Skeletal muscle cell (primary cell): ENCODE data around the gene FDX1.

Experiments used
- DNase-seq: peaks from one replicate; pipeline ENCODE4 v3.0.0-alpha.2; 2010; ENCODE audit warnings: low read depth
- H3K4me3 ChIP-seq: 2 replicates; pipeline ENCODE4 v1.5.1; 2011; ENCODE audit warnings: low read depth, mild to moderate bottlenecking, control low read depth, low read length, moderate library complexity

FDX1 gene

DNA sequence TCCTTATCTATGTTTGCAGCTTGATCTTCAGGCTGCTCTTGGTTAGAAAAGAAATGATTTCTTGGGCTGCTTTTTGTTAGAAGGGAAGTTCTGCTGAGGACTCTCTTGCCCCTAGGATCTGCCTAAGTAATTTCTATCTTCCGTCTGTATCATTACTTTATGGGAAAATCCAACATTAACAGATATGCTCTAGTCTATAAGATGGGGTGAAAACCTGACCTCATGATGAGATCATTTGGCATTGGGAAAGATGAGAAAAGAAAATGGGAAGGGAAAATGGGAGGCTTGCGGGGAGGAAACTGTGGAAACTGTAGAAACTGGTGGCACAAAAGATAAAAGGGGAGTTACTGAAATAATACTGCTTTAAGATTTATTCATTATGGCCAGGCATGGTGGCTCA is 63.6 kb downstream of the FDX1 start:
- no peak overlapping the region for H3K4me3 ChIP-seq
- DNase-seq, result no peak

DNA sequence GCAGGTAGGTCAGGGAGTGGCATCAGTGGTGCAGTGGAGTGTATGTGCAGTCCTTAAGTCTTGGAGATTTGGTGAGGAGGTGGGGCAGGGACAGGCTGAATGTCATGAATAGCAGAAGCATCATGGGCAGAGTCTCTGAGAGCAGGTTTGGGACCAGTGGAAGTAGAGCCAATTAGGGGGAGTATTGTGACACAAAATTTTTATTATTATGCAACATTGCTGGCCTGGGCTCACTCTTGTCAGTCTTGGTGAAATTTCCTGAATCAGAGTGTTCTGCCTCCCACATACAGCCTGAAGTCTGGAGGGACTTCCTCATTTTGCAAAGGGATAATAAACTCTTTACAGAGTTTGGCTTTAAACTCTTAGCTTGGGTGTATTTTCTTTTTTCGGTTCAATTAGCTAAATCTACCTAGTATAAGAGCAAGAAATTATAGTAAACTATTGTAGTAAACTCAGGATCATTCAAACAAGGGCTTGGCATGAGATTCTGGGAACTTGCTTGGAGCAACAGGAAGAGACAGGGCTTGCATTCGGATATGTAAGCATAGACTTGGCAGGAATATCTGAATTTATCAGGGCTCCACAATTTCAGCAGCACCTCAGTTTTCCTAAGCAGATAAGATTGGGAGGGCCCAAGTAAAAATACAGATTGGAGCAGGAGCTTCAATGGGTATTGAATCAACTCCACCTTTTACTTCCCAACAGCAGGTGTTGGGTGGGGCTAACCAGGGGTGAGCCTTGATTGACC is 67.7 kb downstream of the FDX1 start:
- DNase-seq, result no peak
- no peak overlapping the region for H3K4me3 ChIP-seq

DNA sequence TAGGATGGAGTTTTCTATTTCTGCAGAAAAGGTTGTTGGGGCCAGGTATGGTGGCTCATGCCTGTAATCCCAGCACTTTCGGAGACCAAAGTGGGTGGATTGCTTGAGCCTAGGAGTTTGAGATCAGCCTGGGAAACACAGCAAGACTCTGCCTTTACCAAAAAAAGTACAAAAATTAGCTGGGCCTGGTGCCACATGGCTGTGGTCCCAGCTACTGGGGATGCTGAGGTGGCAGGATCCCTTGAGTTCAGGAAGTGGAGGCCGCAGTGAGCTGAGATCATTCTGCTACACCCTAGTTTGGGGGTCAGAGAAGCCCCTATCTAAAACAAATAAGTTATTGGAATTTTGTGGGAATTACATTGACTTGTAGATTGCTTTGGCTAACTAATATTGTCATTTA is 71.7 kb downstream of the FDX1 start:
- no peak overlapping the region for H3K4me3 ChIP-seq
- no peak for DNase-seq

- H3K4me3 ChIP-seq, result no peak overlapping the region
- no peak for DNase-seq
Observed at GRCh38 chr11:110505528-110506284, 76.0 kb downstream of the FDX1 start.

DNA sequence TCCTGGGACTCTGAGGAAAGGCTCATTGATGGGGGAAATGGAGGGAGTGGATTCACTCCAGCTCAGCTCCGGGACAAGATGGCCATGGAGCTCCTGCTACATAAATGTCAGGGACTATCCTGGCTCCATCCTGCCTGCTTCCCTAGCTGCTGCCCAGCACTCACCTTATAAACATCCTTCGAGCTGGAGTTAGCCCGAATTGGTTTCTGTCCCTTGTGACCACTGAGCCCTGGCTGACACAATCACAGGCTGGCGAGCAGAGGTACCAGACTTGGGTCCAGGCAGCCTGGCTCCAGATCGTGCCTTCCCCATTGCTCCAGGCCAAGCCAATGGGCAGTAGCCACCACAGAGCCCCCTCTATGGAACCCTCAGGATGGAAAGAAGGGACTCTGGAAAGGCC is 77.6 kb downstream of the FDX1 start:
- no peak overlapping the region for H3K4me3 ChIP-seq
- DNase-seq, result no peak

DNA sequence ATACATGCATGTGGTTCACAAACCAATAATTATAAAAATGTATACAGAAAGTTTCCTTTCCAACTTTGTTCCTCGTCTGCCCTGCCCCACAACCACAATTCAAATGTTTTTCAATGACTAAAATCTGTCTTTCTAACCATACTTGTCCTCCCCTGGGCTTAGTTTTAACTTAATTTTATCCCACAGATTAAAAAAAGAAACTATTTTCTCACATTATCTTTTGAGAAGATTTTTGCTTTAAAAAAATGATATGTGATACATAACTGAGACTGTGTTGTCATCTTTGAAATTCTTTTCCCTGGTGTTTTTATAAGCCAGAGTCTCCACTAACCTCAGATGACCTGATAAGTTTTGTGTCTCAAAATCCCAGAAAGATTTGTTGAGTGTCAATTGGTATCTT is 79.0 kb downstream of the FDX1 start:
- H3K4me3 ChIP-seq, result no peak overlapping the region
- no peak for DNase-seq

DNA sequence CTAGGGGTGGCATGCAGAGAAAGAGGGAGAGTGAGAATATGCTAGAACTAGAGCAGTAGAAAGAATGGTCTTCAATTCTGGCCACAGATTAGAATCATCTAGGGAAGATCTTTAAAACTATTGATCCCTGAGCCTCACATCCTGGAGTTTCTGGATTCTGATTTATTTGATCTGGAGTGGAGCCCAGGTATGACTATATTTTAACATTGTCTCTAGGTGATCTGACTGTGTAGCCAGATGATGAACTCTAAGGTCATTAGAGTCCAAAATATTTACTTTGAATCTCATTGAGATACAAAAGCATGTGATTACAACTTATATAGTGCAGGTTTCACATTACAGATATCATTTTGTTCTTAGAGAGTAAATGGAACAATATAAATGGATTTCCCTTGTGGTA is 79.7 kb downstream of the FDX1 start:
- no peak overlapping the region for H3K4me3 ChIP-seq
- no peak for DNase-seq

- DNase-seq, result no peak
Observed at GRCh38 chr11:110512026-110512425, 82.3 kb downstream of the FDX1 start.

DNA sequence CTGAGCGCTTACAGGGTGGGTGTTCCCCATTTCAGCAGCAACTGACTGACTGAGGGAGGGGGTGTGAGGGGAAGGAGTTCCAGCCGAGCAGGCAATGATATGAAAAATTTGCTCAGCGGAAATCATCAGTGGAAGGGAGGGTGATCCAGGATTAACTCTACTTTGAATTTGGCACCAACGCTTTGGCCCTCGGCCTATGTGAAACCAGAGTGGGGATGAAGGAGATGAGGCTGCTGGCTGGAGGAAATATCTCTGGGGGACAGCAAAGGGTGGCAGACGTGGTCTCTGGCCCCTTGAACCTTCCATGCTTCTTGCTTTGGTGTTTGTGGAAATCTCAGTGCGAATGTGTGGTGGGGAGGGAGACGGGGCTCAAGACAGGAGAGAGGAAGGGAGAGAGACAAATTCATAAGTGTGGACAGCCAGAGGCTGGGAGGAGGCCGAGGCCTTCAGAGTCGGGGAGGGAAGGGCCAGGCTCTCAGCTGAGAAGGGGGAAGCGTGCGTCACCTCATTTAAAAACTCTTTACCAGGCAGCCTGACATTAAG is 83.6 kb downstream of the FDX1 start:
- H3K4me3 ChIP-seq, result no peak overlapping the region
- no peak for DNase-seq

More at GRCh38 chr11:110512026-110512425, 82.3 kb downstream of the FDX1 start:
- H3K4me3 ChIP-seq, result no peak overlapping the region

- H3K4me3 ChIP-seq, result no peak overlapping the region
- DNase-seq, result no peak
Observed at GRCh38 chr11:110513846-110514437, 84.2 kb downstream of the FDX1 start.
